K562 (cell line): Measurements from ENCODE around the gene TRANK1. TPM values are rescaled to one million over a fixed set of nuclear protein-coding genes. Genes with fewer than 3 reads are reported as not detected.
A peak's percentile ranks its signal among the peaks of the same experiment; 100 is the strongest.

Experiments
- BCL6 ChIP-seq: fragments of 250-450 bp; sonication (Bioruptor Pico); IDR thresholded peaks from 2 replicates; pipeline ENCODE4 v1.4.0; 2020
- BDP1 ChIP-seq: IDR thresholded peaks from 3 replicates; pipeline ENCODE4 v1.6.1; 2011; ENCODE audit not compliant: insufficient read length, insufficient read depth
- CEBPB ChIP-seq: fragments of 450-650 bp; IDR thresholded peaks from 2 replicates; pipeline ENCODE4 v1.6.1; 2016; ENCODE audit warnings: missing genetic modification characterization, missing compliant biosample characterization
- GATA2 ChIP-seq: sonication (generic); formaldehyde crosslinking; IDR thresholded peaks from 2 replicates; pipeline ENCODE4 v1.4.0; 2020; ENCODE audit warnings: mild to moderate bottlenecking, missing genetic modification reagents
- HOMEZ ChIP-seq: fragments of 250-450 bp; sonication (Bioruptor Pico); IDR thresholded peaks from 2 replicates; pipeline ENCODE4 v1.4.0; 2020; ENCODE audit warnings: mild to moderate bottlenecking, moderate library complexity
- LEF1 ChIP-seq: fragments of 450-650 bp; IDR thresholded peaks from 2 replicates; pipeline ENCODE4 v1.6.1; 2016; ENCODE audit warnings: mild to moderate bottlenecking
- MBD2 ChIP-seq: sonication (generic); IDR thresholded peaks from 2 replicates; pipeline ENCODE4 v1.6.1; 2016; ENCODE audit warnings: low read depth, borderline replicate concordance
- OTX1 ChIP-seq: fragments of 450-650 bp; formaldehyde crosslinking; IDR thresholded peaks from 2 replicates; pipeline ENCODE4 v1.4.0; 2022; ENCODE audit warnings: mild to moderate bottlenecking
- PYGO2 ChIP-seq: fragments of 450-650 bp; IDR thresholded peaks from 2 replicates; pipeline ENCODE4 v1.6.1; 2016; ENCODE audit warnings: mild to moderate bottlenecking, missing genetic modification characterization, moderate library complexity, missing compliant biosample characterization
- RFX5 ChIP-seq: IDR thresholded peaks from 2 replicates; pipeline ENCODE4 v1.6.1; 2011; ENCODE audit warnings: low read depth, mild to moderate bottlenecking, improper control_type of control experiment, low read length
- SMAD1 ChIP-seq: fragments of 150-350 bp; IDR thresholded peaks from 2 replicates; pipeline ENCODE4 v1.6.1; 2014; ENCODE audit warnings: low read length, low read depth; ENCODE audit not compliant: partially characterized antibody
- SMAD4 ChIP-seq: fragments of 250-450 bp; sonication (Bioruptor Pico); conservative IDR thresholded peaks from 2 replicates; pipeline ENCODE4 v1.8.0; 2021; ENCODE audit warnings: inconsistent platforms, mild to moderate bottlenecking, moderate library complexity
- SPI1 ChIP-seq: IDR thresholded peaks from 2 replicates; pipeline ENCODE4 v1.6.1; 2011; ENCODE audit warnings: low read depth, low read length, control low read depth, borderline replicate concordance
- STAT5A ChIP-seq: IDR thresholded peaks from 2 replicates; pipeline ENCODE4 v1.6.1; 2012; ENCODE audit warnings: low read length, inconsistent platforms, borderline replicate concordance
- TRIM28 ChIP-seq: fragments of 450-650 bp; IDR thresholded peaks from 2 replicates; pipeline ENCODE4 v1.6.1; 2017
- ZNF140 ChIP-seq: fragments of 250-450 bp; sonication (Bioruptor Pico); IDR thresholded peaks from 2 replicates; pipeline ENCODE4 v1.8.0; 2021; ENCODE audit warnings: moderate library complexity, mild to moderate bottlenecking, inconsistent platforms
- ZNF24 ChIP-seq: fragments of 450-650 bp; IDR thresholded peaks from 2 replicates; pipeline ENCODE4 v1.6.1; 2016
- ZNF3 ChIP-seq: fragments of 250-450 bp; sonication (Bioruptor Pico); IDR thresholded peaks from 2 replicates; pipeline ENCODE4 v1.5.0; 2021; ENCODE audit warnings: mild to moderate bottlenecking, moderate library complexity
- ZNF518B ChIP-seq: fragments of 250-450 bp; sonication (Bioruptor Pico); IDR thresholded peaks from 2 replicates; pipeline ENCODE4 v1.5.0; 2021; ENCODE audit warnings: mild to moderate bottlenecking, moderate library complexity
- polyA plus RNA-seq, 8 experiments: library from polyadenylated mRNA; depleted of rRNA in 4 of 8; stranded (reverse) in 5 of 8; unstranded in 3 of 8; fragments of >200 nt; fragmentation: Nextera tagmentation in 2 of 8; fragmentation: Illumina TruSeq in 1 of 8; extraction: Ambion mirVana in 2 of 8; extraction: Trizol in 1 of 8; gene quantifications; 2 replicates each; pipeline versions ENCODE4 v1.2.1 to v1.2.3, GENCODE V29; 2011 to 2014; ENCODE audit warnings: inconsistent platforms in 1 of 8, missing spikeins in 1 of 8
- total RNA-seq, 7 experiments: library from RNA; depleted of rRNA in 6 of 7; stranded (reverse); fragments of >200 nt in 6 of 7; fragmentation: Illumina TruSeq in 2 of 7; extraction: Trizol in 2 of 7; gene quantifications; 2 replicates each; pipeline versions ENCODE4 v1.2.1 to v1.2.3, GENCODE V29; 2011 to 2021; ENCODE audit warnings: low replicate concordance in 1 of 7
- TF ChIP-seq, protein P1 (sequence below): fragments of 450-650 bp; IDR thresholded peaks from 2 replicates; pipeline ENCODE4 v1.6.1; 2017; ENCODE audit warnings: antibody characterized with exemption, mild to moderate bottlenecking
- TF ChIP-seq, protein P2 (sequence below): fragments of 250-450 bp; sonication (Bioruptor Pico); IDR thresholded peaks from 2 replicates; pipeline ENCODE4 v1.5.1; 2021; ENCODE audit warnings: mild to moderate bottlenecking

TRANK1 gene
- total and polyA plus RNA-seq, 9 of the 15 experiments (the other 6 are each of a cell fraction or from before 2014, with no cell fraction given), result 0.41 to 5.3 (median 2.1) TPM

GRCh38 chr3:36893137-36893557 lies 51.7 kb downstream of the TRANK1 start (continued):
- no peak for TF ChIP-seq ZNF518B (CRISPR knock-in tag)
- peak; percentile 95 for TF ChIP-seq SPI1
- peak; percentile 21; the same call in 1 of the 2 replicates for TF ChIP-seq LEF1
- TF ChIP-seq TRIM28, result peak; percentile 92
- TF ChIP-seq PYGO2 (tag), result no peak
- TF ChIP-seq ZNF24, result no peak
- no peak for TF ChIP-seq STAT5A
- TF ChIP-seq HOMEZ (CRISPR knock-in tag), result no peak
- TF ChIP-seq BDP1, result no peak
- peak; percentile 46 for TF ChIP-seq CEBPB (tag)
- peak; percentile 98 for TF ChIP-seq SMAD4
- TF ChIP-seq GATA2 (CRISPR knock-in tag), result no peak
- TF ChIP-seq BCL6 (CRISPR knock-in tag), result no peak
- TF ChIP-seq, protein P1, sequence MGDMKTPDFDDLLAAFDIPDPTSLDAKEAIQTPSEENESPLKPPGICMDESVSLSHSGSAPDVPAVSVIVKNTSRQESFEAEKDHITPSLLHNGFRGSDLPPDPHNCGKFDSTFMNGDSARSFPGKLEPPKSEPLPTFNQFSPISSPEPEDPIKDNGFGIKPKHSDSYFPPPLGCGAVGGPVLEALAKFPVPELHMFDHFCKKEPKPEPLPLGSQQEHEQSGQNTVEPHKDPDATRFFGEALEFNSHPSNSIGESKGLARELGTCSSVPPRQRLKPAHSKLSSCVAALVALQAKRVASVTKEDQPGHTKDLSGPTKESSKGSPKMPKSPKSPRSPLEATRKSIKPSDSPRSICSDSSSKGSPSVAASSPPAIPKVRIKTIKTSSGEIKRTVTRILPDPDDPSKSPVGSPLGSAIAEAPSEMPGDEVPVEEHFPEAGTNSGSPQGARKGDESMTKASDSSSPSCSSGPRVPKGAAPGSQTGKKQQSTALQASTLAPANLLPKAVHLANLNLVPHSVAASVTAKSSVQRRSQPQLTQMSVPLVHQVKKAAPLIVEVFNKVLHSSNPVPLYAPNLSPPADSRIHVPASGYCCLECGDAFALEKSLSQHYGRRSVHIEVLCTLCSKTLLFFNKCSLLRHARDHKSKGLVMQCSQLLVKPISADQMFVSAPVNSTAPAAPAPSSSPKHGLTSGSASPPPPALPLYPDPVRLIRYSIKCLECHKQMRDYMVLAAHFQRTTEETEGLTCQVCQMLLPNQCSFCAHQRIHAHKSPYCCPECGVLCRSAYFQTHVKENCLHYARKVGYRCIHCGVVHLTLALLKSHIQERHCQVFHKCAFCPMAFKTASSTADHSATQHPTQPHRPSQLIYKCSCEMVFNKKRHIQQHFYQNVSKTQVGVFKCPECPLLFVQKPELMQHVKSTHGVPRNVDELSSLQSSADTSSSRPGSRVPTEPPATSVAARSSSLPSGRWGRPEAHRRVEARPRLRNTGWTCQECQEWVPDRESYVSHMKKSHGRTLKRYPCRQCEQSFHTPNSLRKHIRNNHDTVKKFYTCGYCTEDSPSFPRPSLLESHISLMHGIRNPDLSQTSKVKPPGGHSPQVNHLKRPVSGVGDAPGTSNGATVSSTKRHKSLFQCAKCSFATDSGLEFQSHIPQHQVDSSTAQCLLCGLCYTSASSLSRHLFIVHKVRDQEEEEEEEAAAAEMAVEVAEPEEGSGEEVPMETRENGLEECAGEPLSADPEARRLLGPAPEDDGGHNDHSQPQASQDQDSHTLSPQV, result peak; percentile 55; the same call in 1 of the 2 replicates
- no peak for TF ChIP-seq ZNF3 (CRISPR knock-in tag)
- TF ChIP-seq OTX1 (CRISPR knock-in tag), result no peak
- TF ChIP-seq MBD2, result no peak
- TF ChIP-seq SMAD1, result no peak
- TF ChIP-seq, protein P2, sequence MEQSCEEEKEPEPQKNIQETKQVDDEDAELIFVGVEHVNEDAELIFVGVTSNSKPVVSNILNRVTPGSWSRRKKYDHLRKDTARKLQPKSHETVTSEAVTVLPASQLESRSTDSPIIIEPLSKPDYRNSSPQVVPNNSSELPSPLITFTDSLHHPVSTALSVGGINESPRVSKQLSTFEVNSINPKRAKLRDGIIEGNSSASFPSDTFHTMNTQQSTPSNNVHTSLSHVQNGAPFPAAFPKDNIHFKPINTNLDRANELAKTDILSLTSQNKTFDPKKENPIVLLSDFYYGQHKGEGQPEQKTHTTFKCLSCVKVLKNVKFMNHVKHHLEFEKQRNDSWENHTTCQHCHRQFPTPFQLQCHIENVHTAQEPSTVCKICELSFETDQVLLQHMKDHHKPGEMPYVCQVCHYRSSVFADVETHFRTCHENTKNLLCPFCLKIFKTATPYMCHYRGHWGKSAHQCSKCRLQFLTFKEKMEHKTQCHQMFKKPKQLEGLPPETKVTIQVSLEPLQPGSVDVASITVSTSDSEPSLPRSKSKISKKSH, result no peak
- TF ChIP-seq RFX5, result no peak
- TF ChIP-seq ZNF140, result no peak
